ENCODE measurements around the gene FOXL2. TPM values are rescaled to one million over a fixed set of nuclear protein-coding genes. Genes with fewer than 3 reads are reported as not detected.

Gene FOXL2
- total RNA-seq, 2 donors from 2014 or later = 0.11 to 0.24 TPM

DNA sequence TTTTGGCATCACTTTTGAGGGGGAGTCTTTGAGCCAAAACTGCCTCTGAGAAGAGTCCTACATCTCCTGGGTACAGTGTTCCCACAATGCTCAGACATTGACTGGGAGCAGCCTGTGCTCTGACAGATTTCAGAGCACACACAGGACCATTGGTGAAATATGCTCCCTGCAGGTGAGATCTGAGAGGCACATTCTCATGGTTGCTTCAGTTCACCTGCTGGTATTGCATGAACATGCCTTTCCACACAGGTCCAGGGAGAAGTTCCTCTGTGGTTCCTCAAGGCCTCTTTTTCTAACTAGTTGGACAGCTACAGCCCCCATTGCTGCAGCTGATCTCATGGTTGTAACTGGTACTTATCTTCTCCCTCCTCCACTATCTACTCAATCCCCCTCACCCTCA is 37.0 kb downstream of the FOXL2 start:
- no peaks in the 10 kb centered on the region for H3K9me3 Mint-ChIP-seq
- no peaks in the 10 kb centered on the region for H3K36me3 Mint-ChIP-seq (ENCODE audit: low read depth)
- H3K36me3 ChIP-seq (ENCODE audit: control insufficient read depth, insufficient read depth, low read length) = no peaks in the 10 kb centered on the region
- no peak overlapping the region for H3K4me3 ChIP-seq (ENCODE audit: low read length)
- TF ChIP-seq CTCF (conservative IDR thresholded peaks at IDR 0.05) = peak; percentile 24
- H3K4me1 Mint-ChIP-seq = peaks cover 14% of the 10 kb centered on the region
- no peak overlapping the region for H3K27ac ChIP-seq (ENCODE audit: low read depth, low read length)
- H3K4me3 Mint-ChIP-seq = no peak overlapping the region
- no peaks in the 10 kb centered on the region for H3K9me3 ChIP-seq (ENCODE audit: control insufficient read depth, low read length)
- no peak overlapping the region for H3K27ac Mint-ChIP-seq
- H3K27me3 ChIP-seq (ENCODE audit: control insufficient read depth, insufficient read depth, low read length, poor library complexity, severe bottlenecking) = no peaks in the 10 kb centered on the region
- H3K9ac ChIP-seq (ENCODE audit: extremely low read depth, low read length, poor library complexity, severe bottlenecking) = no peak overlapping the region
- no peaks in the 10 kb centered on the region for H3K27me3 Mint-ChIP-seq (ENCODE audit: insufficient read depth)
- no peaks in the 10 kb centered on the region for H3K4me1 ChIP-seq (ENCODE audit: control insufficient read depth, insufficient read depth, low read length)
- no peak for DNase-seq

DNA sequence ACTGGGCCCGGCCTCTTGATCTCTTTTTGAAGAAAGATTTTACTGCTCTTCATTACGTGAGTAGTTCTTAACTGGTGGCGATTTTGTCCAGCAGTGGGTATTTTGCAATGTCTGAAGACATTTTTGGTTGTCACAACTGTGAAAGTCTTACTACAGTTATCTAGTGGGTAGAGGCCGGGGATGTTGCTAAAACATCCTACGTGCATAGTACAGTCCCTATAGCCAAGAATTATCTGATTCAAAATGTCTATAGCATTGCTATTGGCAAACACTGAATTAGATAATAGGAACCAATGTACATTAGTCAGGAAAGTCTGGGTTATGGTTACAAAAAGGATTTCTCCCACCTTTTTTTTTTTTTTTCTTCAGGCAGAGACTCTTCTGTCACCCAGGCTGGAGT is 38.1 kb downstream of the FOXL2 start:
- WGBS, 2 experiments (ENCODE audit: insufficient coverage in 1 of 2, insufficient read length in 1 of 2) = 94 to 95% methylated on average over 3 to 5 of the region's 5 CpGs
- no peaks in the 10 kb centered on the region for H3K4me1 ChIP-seq (ENCODE audit: control insufficient read depth, insufficient read depth, low read length)
- H3K27me3 ChIP-seq (ENCODE audit: control insufficient read depth, insufficient read depth, low read length, poor library complexity, severe bottlenecking) = no peaks in the 10 kb centered on the region
- Mint-ChIP-seq H3K36me3 (ENCODE audit: low read depth) (peaks cover 2% of the 10 kb centered on the region), H3K4me3 (no peak overlapping the region), H3K9me3 (no peaks in the 10 kb centered on the region), H3K27ac (no peak overlapping the region), H3K27me3 (ENCODE audit: insufficient read depth) (no peaks in the 10 kb centered on the region), H3K4me1 (peaks cover 10% of the 10 kb centered on the region)
- H3K36me3 ChIP-seq (ENCODE audit: control insufficient read depth, insufficient read depth, low read length) = no peaks in the 10 kb centered on the region
- H3K9ac ChIP-seq (ENCODE audit: extremely low read depth, low read length, poor library complexity, severe bottlenecking) = no peak overlapping the region
- H3K4me3 ChIP-seq (ENCODE audit: low read length) = no peak overlapping the region
- no peak for DNase-seq
- TF ChIP-seq CTCF (conservative IDR thresholded peaks at IDR 0.05) = no peak
- no peaks in the 10 kb centered on the region for H3K9me3 ChIP-seq (ENCODE audit: control insufficient read depth, low read length)
- no peak overlapping the region for H3K27ac ChIP-seq (ENCODE audit: low read depth, low read length)

DNA sequence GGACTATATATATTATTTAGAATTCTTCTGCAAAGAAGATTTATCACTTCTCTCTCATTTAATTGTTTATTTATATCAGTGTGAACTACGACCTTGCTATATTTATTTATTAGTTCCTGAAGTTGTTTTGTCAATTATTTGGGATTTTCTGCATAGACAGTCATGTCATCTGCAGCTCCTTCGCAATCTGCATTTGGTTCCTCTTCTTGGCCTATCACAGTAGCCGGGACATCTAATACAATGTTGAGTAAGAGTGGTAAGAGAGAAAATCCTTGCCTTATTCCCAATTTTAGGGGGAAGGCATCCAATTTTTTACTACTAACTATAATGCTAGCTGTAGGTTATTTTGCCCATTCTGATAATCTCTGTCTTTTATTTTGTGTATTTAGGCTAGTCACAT is 39.4 kb downstream of the FOXL2 start:
- H3K36me3 ChIP-seq (ENCODE audit: control insufficient read depth, insufficient read depth, low read length) = no peaks in the 10 kb centered on the region
- WGBS, 2 experiments (ENCODE audit: insufficient coverage in 1 of 2, insufficient read length in 1 of 2) = 92% methylated on average over 3 of the region's 3 CpGs; no CpG with 5 or more reads in 1 of the 2 experiments
- Mint-ChIP-seq H3K36me3 (ENCODE audit: low read depth) (peaks cover 2% of the 10 kb centered on the region), H3K9me3 (no peaks in the 10 kb centered on the region), H3K4me3 (no peak overlapping the region), H3K27me3 (ENCODE audit: insufficient read depth) (no peaks in the 10 kb centered on the region), H3K4me1 (peaks cover 10% of the 10 kb centered on the region), H3K27ac (no peak overlapping the region)
- DNase-seq = no peak
- no peak for TF ChIP-seq CTCF (conservative IDR thresholded peaks at IDR 0.05)
- H3K27ac ChIP-seq (ENCODE audit: low read depth, low read length) = no peak overlapping the region
- no peaks in the 10 kb centered on the region for H3K4me1 ChIP-seq (ENCODE audit: control insufficient read depth, insufficient read depth, low read length)
- H3K9me3 ChIP-seq (ENCODE audit: control insufficient read depth, low read length) = no peaks in the 10 kb centered on the region
- H3K9ac ChIP-seq (ENCODE audit: extremely low read depth, low read length, poor library complexity, severe bottlenecking) = no peak overlapping the region
- no peak overlapping the region for H3K4me3 ChIP-seq (ENCODE audit: low read length)
- H3K27me3 ChIP-seq (ENCODE audit: control insufficient read depth, insufficient read depth, low read length, poor library complexity, severe bottlenecking) = no peaks in the 10 kb centered on the region
